Esophagus muscularis mucosa (tissue), 4 donors: ENCODE data around the gene NR1H2.
"Not testable (repeated sequence)": the region's sequence is repeated elsewhere in the genome, so short reads cannot be mapped to it uniquely, and the experiment has no call there.

Experiments
- EP300 ChIP-seq: sonication (generic); formaldehyde crosslinking; IDR thresholded peaks from one replicate; pipeline ENCODE4 v1.6.1; 2017; ENCODE audit warnings: antibody characterized with exemption
- POLR2A ChIP-seq: fragments of 450-650 bp; IDR thresholded peaks from one replicate; pipeline ENCODE4 v1.6.1; 2017; ENCODE audit warnings: antibody characterized with exemption, moderate library complexity, mild to moderate bottlenecking, low read depth
- POLR2AphosphoS5 ChIP-seq, 2 donors: sonication (generic); formaldehyde crosslinking; IDR thresholded peaks; one replicate each; pipeline ENCODE4 v1.6.1; 2017; ENCODE audit warnings: antibody characterized with exemption in 2 of 2
- TF ChIP-seq, protein P1 (sequence below), 3 experiments: fragments of 200-600 bp in 2 of 3; fragments of 450-650 bp in 1 of 3; sonication (generic) in 2 of 3; IDR thresholded peaks; one replicate each; pipeline ENCODE4 v1.5.1; 2017 to 2019; ENCODE audit warnings: antibody characterized with exemption in 3 of 3, mild to moderate bottlenecking in 2 of 3, moderate library complexity in 1 of 3

DNA sequence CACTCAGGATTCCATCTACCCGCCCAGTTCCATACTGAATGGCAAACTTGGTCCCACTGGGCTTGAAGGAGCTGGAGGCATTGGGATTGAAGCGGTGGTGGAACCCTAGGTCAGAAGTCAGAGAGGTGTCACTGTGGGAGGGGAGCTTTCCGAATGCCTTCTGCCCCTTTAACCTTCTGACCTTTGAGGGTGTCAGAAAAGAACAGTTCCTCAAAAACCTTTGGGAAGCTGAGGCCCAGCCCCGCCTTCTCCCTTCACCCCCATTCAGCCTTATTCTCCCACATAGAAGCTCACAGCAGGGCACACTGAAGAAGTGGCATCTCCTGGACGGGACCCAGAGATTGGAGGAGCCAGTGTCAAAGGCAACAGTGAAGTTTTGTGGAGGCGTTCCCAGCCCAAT is 39.2 kb upstream of the NR1H2 start:
- TF ChIP-seq, protein P1, sequence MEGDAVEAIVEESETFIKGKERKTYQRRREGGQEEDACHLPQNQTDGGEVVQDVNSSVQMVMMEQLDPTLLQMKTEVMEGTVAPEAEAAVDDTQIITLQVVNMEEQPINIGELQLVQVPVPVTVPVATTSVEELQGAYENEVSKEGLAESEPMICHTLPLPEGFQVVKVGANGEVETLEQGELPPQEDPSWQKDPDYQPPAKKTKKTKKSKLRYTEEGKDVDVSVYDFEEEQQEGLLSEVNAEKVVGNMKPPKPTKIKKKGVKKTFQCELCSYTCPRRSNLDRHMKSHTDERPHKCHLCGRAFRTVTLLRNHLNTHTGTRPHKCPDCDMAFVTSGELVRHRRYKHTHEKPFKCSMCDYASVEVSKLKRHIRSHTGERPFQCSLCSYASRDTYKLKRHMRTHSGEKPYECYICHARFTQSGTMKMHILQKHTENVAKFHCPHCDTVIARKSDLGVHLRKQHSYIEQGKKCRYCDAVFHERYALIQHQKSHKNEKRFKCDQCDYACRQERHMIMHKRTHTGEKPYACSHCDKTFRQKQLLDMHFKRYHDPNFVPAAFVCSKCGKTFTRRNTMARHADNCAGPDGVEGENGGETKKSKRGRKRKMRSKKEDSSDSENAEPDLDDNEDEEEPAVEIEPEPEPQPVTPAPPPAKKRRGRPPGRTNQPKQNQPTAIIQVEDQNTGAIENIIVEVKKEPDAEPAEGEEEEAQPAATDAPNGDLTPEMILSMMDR (IDR thresholded peaks at IDR 0.05), result not testable (repeated sequence)
- not testable (repeated sequence) for TF ChIP-seq POLR2A; POLR2AphosphoS5 (IDR thresholded peaks at IDR 0.05); EP300
